Measurements from ENCODE around the gene WDR48.

The WDR48 gene

DNA sequence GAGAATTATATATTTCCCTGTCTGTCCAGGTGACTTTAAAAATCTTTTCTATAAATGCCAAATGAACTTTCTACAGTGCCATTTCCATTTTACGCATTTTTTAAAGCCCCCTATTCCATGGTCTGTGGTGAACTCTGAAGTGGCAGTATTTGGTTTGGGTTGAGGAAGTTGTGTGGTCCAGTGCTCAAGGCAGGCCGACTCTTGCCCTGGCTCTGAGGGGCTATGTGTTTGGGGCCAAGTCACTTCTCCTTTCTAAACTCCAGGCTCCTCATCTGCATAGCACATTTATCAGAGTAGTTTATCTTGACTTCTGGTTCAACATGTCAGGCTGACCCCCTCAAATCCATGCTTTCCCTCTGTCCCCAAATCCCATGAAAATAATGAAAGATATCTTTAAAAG is 69.8 kb downstream of the WDR48 start:
- WGBS (ENCODE audit: insufficient coverage, insufficient read length): no CpG with 5 or more reads among the region's 2 CpGs
- no peaks in the 10 kb centered on the region for H3K27me3 ChIP-seq (ENCODE audit: control insufficient read depth, insufficient read depth, low read length)
- H3K4me3 ChIP-seq (ENCODE audit: low read length): no peak overlapping the region
- peaks cover 1% of the 10 kb centered on the region; the same call in 1 of the 2 replicates for H3K4me1 ChIP-seq (ENCODE audit: control insufficient read depth, insufficient read depth, low read length)
- no peaks in the 10 kb centered on the region for H3K36me3 ChIP-seq (ENCODE audit: control insufficient read depth, insufficient read depth, low read length)
- DNase-seq (ENCODE audit: low read depth, low spot score): no peak
- no peak overlapping the region for H3K27ac ChIP-seq (ENCODE audit: low read length)
- no peaks in the 10 kb centered on the region for H3K9me3 ChIP-seq (ENCODE audit: control insufficient read depth, insufficient read depth, low read length)

DNA sequence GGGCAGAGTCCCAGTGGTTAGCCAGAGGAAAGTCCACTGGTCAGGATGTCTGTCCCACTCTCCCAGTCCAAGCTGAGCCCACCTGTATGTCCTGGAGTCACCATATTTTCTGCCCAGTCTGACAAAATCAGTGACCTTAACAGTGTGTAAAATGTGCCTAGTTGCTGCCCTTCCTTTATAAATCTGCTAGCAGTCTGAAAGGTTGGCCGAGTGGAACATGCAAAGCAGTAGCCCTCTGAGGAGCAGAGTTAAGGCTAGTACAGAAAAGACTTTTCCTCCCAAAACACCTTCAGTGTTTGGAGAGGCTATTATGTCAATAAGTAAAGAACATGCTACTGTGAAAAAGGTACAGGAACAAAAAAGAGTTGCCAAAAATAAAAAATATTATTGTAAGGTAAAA is 71.0 kb downstream of the WDR48 start:
- no CpG with 5 or more reads among the region's 1 CpG for WGBS (ENCODE audit: insufficient coverage, insufficient read length)
- H3K4me1 ChIP-seq (ENCODE audit: control insufficient read depth, insufficient read depth, low read length): peaks cover 1% of the 10 kb centered on the region; the same call in 1 of the 2 replicates
- no peaks in the 10 kb centered on the region for H3K36me3 ChIP-seq (ENCODE audit: control insufficient read depth, insufficient read depth, low read length)
- H3K27me3 ChIP-seq (ENCODE audit: control insufficient read depth, insufficient read depth, low read length): no peaks in the 10 kb centered on the region
- DNase-seq (ENCODE audit: low read depth, low spot score): no peak
- no peak overlapping the region for H3K4me3 ChIP-seq (ENCODE audit: low read length)
- H3K27ac ChIP-seq (ENCODE audit: low read length): no peak overlapping the region
- no peaks in the 10 kb centered on the region for H3K9me3 ChIP-seq (ENCODE audit: control insufficient read depth, insufficient read depth, low read length)

DNA sequence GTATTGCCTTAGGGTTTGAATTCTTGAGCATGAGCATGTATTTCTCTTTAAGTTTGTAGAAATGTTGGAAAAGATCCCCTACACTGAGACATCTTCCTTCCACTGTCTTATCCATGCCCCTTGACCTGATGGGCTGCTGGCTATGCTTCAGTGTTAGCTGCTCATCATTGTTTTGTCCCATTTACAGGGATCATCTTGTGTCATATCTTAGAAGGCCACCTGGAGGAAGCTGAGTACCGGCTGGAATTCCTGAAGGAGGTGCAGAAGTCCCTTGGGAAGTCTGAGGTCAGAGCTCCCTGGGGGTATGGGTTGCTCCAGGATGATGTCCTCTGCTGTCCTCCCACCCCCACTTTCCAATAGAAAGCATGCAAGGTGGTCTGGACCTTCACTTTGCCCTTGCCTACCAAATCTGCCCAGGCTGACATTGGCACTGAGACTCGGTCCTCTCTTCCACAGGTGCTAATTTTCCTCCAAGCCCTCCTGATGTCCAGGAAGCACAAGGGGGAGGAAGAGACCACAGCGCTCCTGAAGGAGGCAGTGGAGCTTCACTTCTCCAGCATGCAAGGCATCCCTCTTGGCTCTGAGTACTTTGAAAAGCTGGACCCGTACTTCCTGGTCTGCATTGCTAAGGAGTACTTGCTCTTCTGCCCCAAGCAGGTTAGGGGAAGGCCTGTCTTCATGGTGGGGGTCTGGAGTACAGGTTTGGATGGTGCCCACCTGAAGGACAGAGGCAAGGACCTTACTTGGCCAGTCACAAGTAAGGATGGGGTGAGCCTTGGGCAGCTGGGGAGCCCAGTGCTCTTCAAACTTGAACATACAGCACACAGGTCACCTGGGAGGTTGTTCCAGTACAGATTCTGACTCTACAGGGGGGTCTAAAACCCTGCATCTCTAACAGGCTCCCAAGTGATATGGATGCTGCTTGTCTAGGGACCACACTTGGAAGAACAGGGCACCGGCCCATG is 73.3 kb downstream of the WDR48 start:
- no peak for DNase-seq (ENCODE audit: low read depth, low spot score)
- peaks cover 1% of the 10 kb centered on the region; the same call in 1 of the 2 replicates for H3K4me1 ChIP-seq (ENCODE audit: control insufficient read depth, insufficient read depth, low read length)
- no peaks in the 10 kb centered on the region for H3K36me3 ChIP-seq (ENCODE audit: control insufficient read depth, insufficient read depth, low read length)
- H3K27me3 ChIP-seq (ENCODE audit: control insufficient read depth, insufficient read depth, low read length): no peaks in the 10 kb centered on the region
- H3K4me3 ChIP-seq (ENCODE audit: low read length): no peak overlapping the region
- no peak overlapping the region for H3K27ac ChIP-seq (ENCODE audit: low read length)
- WGBS (ENCODE audit: insufficient coverage, insufficient read length): no CpG with 5 or more reads among the region's 5 CpGs
- no peaks in the 10 kb centered on the region for H3K9me3 ChIP-seq (ENCODE audit: control insufficient read depth, insufficient read depth, low read length)

DNA sequence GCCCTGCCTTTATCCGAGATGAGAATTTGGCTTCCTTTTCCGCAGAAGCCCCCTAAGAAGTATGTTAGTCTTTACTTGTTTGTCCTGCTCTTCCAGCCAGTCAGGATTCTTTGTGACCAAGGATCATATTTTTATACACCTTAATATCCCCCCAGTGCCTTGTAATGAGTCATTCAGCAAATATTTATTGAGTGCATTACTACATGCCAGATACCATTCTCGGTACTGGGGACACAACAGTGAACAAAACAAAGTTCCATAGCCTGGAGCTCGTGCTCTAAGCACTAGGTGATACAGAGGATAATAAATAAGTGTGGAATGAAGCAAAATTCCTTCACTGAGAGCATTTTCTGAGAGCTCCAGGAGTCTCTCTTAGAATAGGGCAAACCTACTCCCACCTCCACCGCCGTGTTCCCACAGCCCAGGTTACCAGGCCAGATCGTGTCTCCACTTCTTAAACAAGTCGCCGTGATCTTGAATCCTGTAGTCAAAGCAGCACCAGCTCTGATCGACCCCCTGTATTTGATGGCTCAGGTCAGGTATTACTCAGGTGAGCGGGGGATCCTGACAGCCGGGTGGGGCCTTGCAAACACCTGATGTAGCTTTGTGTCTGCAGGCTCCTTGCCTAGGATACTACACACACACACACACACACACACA is 74.2 kb downstream of the WDR48 start:
- Histone ChIP-seq H3K27me3 (ENCODE audit: control insufficient read depth, insufficient read depth, low read length) (no peaks in the 10 kb centered on the region), H3K4me3 (ENCODE audit: low read length) (no peak overlapping the region), H3K9me3 (ENCODE audit: control insufficient read depth, insufficient read depth, low read length) (no peaks in the 10 kb centered on the region), H3K27ac (ENCODE audit: low read length) (no peak overlapping the region), H3K4me1 (ENCODE audit: control insufficient read depth, insufficient read depth, low read length) (peaks cover 1% of the 10 kb centered on the region; the same call in 1 of the 2 replicates), H3K36me3 (ENCODE audit: control insufficient read depth, insufficient read depth, low read length) (no peaks in the 10 kb centered on the region)
- WGBS (ENCODE audit: insufficient coverage, insufficient read length): no CpG with 5 or more reads among the region's 12 CpGs
- DNase-seq (ENCODE audit: low read depth, low spot score): no peak

DNA sequence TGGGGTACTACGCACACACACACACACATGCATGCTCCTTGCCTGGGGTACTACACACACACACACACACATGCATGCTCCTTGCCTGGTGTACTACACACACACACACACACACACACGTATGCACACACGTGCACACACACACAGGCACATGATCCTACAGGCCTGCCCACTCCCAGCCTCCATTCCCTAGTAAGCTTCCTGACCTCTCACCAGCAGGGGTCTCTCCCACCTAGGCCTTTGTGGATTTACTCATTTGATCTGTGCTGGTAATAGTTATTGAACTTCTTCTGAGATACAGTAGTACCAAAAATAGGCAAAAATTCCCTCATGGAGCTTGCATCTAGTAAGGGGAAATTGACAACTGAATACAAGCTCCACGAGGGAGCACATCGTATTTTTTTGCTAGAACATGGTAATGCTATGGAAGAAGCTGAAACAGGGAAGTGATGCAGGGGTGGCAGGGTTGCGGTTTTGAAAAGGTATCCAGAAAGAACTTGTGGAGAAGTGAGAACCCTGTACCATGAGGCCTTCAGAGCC is 74.8 kb downstream of the WDR48 start:
- WGBS (ENCODE audit: insufficient coverage, insufficient read length): no CpG with 5 or more reads among the region's 6 CpGs
- Histone ChIP-seq H3K27me3 (ENCODE audit: control insufficient read depth, insufficient read depth, low read length) (no peaks in the 10 kb centered on the region), H3K4me1 (ENCODE audit: control insufficient read depth, insufficient read depth, low read length) (peaks cover 1% of the 10 kb centered on the region; the same call in 1 of the 2 replicates), H3K4me3 (ENCODE audit: low read length) (no peak overlapping the region), H3K27ac (ENCODE audit: low read length) (no peak overlapping the region), H3K9me3 (ENCODE audit: control insufficient read depth, insufficient read depth, low read length) (no peaks in the 10 kb centered on the region), H3K36me3 (ENCODE audit: control insufficient read depth, insufficient read depth, low read length) (no peaks in the 10 kb centered on the region)
- no peak for DNase-seq (ENCODE audit: low read depth, low spot score)

DNA sequence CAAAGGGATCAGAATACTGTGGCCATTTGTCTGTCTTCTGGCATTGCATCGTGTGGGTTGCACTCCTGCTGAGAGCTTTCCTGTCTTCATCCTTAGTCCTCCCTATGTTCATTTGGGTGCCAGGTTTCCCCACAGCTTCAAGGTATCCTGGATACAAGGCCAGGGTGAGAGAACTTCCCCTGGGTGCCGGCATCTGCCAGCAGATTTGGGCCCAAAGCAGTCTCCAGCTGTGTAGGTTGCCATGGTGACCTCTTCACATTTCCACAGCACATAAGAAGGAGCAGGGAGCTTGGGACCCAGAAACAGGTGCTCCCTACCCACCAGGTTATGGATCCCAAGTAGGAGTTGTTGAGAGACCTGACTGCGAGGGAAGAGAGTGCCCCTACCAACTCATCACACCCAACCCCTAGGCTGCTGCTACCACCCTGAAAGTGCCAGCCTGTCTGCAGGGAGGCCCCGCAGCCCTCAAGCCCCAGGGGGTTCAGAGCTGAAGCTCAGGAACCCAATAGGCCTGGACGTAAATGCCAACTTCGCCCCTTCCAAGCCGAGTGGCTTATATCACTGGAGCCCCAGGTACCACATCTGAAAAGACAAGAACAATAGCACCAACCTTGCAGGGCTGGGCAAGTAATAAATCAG is 75.6 kb downstream of the WDR48 start:
- no CpG with 5 or more reads among the region's 7 CpGs for WGBS (ENCODE audit: insufficient coverage, insufficient read length)
- DNase-seq (ENCODE audit: low read depth, low spot score): no peak
- peaks cover 1% of the 10 kb centered on the region; the same call in 1 of the 2 replicates for H3K4me1 ChIP-seq (ENCODE audit: control insufficient read depth, insufficient read depth, low read length)
- no peaks in the 10 kb centered on the region for H3K9me3 ChIP-seq (ENCODE audit: control insufficient read depth, insufficient read depth, low read length)
- H3K4me3 ChIP-seq (ENCODE audit: low read length): no peak overlapping the region
- H3K36me3 ChIP-seq (ENCODE audit: control insufficient read depth, insufficient read depth, low read length): no peaks in the 10 kb centered on the region
- H3K27me3 ChIP-seq (ENCODE audit: control insufficient read depth, insufficient read depth, low read length): no peaks in the 10 kb centered on the region
- H3K27ac ChIP-seq (ENCODE audit: low read length): no peak overlapping the region

DNA sequence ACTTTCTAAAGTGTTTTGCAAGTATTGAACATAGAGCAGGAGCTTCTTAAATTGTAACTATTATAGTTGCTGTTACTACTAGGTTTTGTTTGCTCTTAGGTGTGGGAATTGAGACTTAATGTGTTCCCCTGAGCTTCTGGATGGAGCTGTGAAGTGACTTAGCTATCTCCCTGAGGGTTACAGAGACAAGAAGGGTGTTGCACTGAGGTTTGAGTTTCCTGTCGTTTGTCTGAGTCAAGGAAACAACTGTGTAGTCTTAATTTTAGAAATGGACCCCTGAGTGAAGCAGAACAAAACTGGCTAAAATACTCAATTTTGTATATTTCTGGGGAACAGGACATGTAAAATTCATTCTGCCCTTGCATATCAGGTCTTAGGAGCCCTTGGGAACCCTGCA is 76.1 kb downstream of the WDR48 start:
- no peaks in the 10 kb centered on the region for H3K36me3 ChIP-seq (ENCODE audit: control insufficient read depth, insufficient read depth, low read length)
- H3K9me3 ChIP-seq (ENCODE audit: control insufficient read depth, insufficient read depth, low read length): no peaks in the 10 kb centered on the region
- WGBS (ENCODE audit: insufficient coverage, insufficient read length): no CpG with 5 or more reads among the region's 1 CpG
- no peak overlapping the region for H3K27ac ChIP-seq (ENCODE audit: low read length)
- no peak for DNase-seq (ENCODE audit: low read depth, low spot score)
- H3K27me3 ChIP-seq (ENCODE audit: control insufficient read depth, insufficient read depth, low read length): no peaks in the 10 kb centered on the region
- H3K4me1 ChIP-seq (ENCODE audit: control insufficient read depth, insufficient read depth, low read length): peaks cover 1% of the 10 kb centered on the region; the same call in 1 of the 2 replicates
- H3K4me3 ChIP-seq (ENCODE audit: low read length): no peak overlapping the region

DNA sequence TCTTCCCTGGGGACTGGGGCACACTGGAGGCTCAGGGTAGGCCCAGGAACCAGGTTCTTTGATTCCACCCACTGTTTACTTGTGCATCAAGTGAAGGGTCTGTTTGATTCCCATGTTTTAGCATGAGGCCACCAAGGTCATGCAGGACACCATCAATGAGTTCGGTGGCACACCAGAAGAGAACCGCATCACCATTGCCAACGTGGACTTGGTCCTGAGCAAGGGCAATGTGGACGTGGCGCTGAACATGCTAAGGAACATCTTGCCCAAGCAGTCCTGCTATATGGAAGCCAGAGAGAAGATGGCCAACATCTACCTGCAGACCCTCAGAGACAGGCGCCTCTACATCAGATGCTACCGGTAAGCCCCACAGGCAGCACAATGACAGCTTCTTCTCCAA is 77.1 kb downstream of the WDR48 start:
- no peaks in the 10 kb centered on the region for H3K27me3 ChIP-seq (ENCODE audit: control insufficient read depth, insufficient read depth, low read length)
- no peak for DNase-seq (ENCODE audit: low read depth, low spot score)
- no peaks in the 10 kb centered on the region for H3K9me3 ChIP-seq (ENCODE audit: control insufficient read depth, insufficient read depth, low read length)
- H3K36me3 ChIP-seq (ENCODE audit: control insufficient read depth, insufficient read depth, low read length): no peaks in the 10 kb centered on the region
- H3K4me3 ChIP-seq (ENCODE audit: low read length): no peak overlapping the region
- peaks cover 1% of the 10 kb centered on the region; the same call in 1 of the 2 replicates for H3K4me1 ChIP-seq (ENCODE audit: control insufficient read depth, insufficient read depth, low read length)
- H3K27ac ChIP-seq (ENCODE audit: low read length): no peak overlapping the region
- WGBS (ENCODE audit: insufficient coverage, insufficient read length): no CpG with 5 or more reads among the region's 7 CpGs

DNA sequence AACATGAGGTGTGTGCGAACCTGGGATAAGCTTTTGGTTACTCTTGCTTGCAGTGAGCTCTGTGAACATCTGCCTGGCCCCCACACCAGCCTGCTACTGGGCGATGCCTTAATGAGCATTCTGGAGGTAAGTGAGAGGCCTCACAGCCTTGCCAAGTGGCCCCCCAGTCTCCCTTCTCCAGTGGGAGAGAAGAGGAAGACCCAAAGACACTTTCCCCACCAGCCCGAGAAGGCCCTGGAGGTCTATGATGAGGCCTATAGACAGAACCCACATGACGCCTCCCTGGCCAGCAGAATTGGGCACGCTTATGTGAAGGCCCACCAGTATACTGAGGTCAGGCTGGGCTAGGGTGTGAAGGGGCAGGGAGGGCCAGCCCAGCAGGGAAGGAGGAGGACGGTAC is 78.2 kb downstream of the WDR48 start:
- no peaks in the 10 kb centered on the region for H3K9me3 ChIP-seq (ENCODE audit: control insufficient read depth, insufficient read depth, low read length)
- no peaks in the 10 kb centered on the region for H3K27me3 ChIP-seq (ENCODE audit: control insufficient read depth, insufficient read depth, low read length)
- peaks cover 1% of the 10 kb centered on the region; the same call in 1 of the 2 replicates for H3K4me1 ChIP-seq (ENCODE audit: control insufficient read depth, insufficient read depth, low read length)
- WGBS (ENCODE audit: insufficient coverage, insufficient read length): no CpG with 5 or more reads among the region's 6 CpGs
- H3K36me3 ChIP-seq (ENCODE audit: control insufficient read depth, insufficient read depth, low read length): no peaks in the 10 kb centered on the region
- no peak for DNase-seq (ENCODE audit: low read depth, low spot score)
- H3K4me3 ChIP-seq (ENCODE audit: low read length): no peak overlapping the region
- no peak overlapping the region for H3K27ac ChIP-seq (ENCODE audit: low read length)

DNA sequence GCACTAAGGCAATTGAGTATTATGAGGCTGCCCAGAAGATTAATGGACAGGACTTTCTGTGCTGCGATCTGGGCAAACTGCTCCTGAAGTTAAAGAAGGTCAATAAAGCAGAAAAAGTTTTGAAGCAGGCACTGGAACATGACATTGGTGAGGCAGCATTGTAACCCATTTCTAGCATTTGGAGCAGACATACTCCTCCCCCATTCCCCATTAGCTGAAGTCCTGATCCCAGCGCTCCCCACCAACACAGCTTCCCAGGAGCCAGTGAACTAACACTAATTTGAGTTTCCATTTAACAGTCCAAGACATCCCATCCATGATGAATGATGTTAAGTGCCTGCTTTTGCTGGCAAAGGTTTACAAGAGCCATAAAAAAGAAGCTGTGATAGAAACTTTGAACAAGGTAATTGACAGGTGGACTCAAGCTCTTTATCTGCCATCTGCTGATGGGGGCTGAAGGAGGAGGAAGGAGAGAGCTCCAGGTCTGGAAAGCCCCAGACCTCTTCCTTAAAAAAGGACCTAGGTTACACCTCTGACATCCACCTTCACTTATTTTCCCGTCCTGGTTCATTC is 79.0 kb downstream of the WDR48 start:
- Histone ChIP-seq H3K27ac (ENCODE audit: low read length) (no peak overlapping the region), H3K36me3 (ENCODE audit: control insufficient read depth, insufficient read depth, low read length) (no peaks in the 10 kb centered on the region), H3K4me3 (ENCODE audit: low read length) (no peak overlapping the region), H3K4me1 (ENCODE audit: control insufficient read depth, insufficient read depth, low read length) (peaks cover 1% of the 10 kb centered on the region; the same call in 1 of the 2 replicates), H3K27me3 (ENCODE audit: control insufficient read depth, insufficient read depth, low read length) (no peaks in the 10 kb centered on the region), H3K9me3 (ENCODE audit: control insufficient read depth, insufficient read depth, low read length) (no peaks in the 10 kb centered on the region)
- WGBS (ENCODE audit: insufficient coverage, insufficient read length): no CpG with 5 or more reads among the region's 3 CpGs
- DNase-seq (ENCODE audit: low read depth, low spot score): no peak

All from iPS DF 6.9 (cell line).